Osteocyte (in vitro differentiated cells): ENCODE measurements around the gene SMYD3. TPM values are rescaled to one million over a fixed set of nuclear protein-coding genes. Genes with fewer than 3 reads are reported as not detected.
A peak's percentile ranks its signal among the peaks of the same experiment; 100 is the strongest.

Experiments used
- DNase-seq: peaks from one replicate; pipeline ENCODE4 v3.0.0; 2021; ENCODE audit warnings: mixed read lengths; ENCODE audit not compliant: unreplicated experiment; ENCODE audit errors: extremely low spot score
- H3K27ac Mint-ChIP-seq: one replicate; pipeline ENCODE4 v1.8.0; 2021; ENCODE audit warnings: mild to moderate bottlenecking, mixed read lengths; ENCODE audit not compliant: unreplicated experiment
- H3K27me3 Mint-ChIP-seq: one replicate; pipeline ENCODE4 v1.8.0; 2021; ENCODE audit warnings: mixed read lengths; ENCODE audit not compliant: unreplicated experiment
- H3K36me3 Mint-ChIP-seq: one replicate; pipeline ENCODE4 v1.8.0; 2021; ENCODE audit warnings: mixed read lengths; ENCODE audit not compliant: unreplicated experiment
- H3K4me1 Mint-ChIP-seq: one replicate; pipeline ENCODE4 v1.8.0; 2021; ENCODE audit warnings: mixed read lengths; ENCODE audit not compliant: unreplicated experiment
- H3K4me3 Mint-ChIP-seq: one replicate; pipeline ENCODE4 v1.8.0; 2021; ENCODE audit warnings: mild to moderate bottlenecking, moderate library complexity, mixed read lengths; ENCODE audit not compliant: unreplicated experiment
- H3K9me3 Mint-ChIP-seq: one replicate; pipeline ENCODE4 v1.8.0; 2021; ENCODE audit warnings: mixed read lengths; ENCODE audit not compliant: unreplicated experiment
- total RNA-seq: library from RNA; stranded (reverse); gene quantifications from 2 replicates; pipeline ENCODE4 v1.2.1, GENCODE V29; 2021
- TF ChIP-seq, protein P1 (sequence below): fragments of 200-600 bp; sonication (generic); IDR thresholded peaks from 2 replicates; pipeline ENCODE4 v1.5.0; 2021; ENCODE audit warnings: antibody characterized with exemption, mild to moderate bottlenecking, moderate library complexity

Gene SMYD3
- total RNA-seq, 1 donor from 2014 or later: 22.3 TPM

DNA sequence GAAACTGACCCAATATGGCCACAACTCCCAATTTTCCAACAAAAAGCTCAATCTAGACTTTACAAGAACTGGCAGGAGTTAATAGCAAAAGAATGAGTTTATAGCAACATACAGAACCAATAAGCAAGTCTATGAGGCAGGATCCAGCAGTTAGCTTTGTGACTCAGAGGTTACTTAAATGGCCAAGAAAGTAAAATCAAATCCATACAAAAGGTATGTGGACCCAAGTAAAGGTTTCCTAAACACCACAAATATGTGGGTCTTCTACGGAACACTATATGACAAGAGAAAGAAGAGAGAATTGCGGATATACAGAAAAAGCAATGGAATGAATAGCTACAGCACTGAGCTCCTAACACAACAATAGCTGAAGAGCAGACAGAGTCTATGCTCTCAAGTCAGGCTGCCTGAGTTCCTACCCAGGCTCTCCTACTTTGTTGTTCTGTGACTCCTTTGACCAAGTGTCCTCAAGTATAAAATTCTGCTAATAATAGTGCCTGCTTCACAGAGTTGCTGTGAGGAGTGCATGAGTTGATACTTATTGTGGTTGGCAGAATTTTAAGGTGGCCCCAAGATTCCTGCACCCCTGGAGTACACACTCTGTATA is 204.3 kb downstream of the SMYD3 start:
- Mint-ChIP-seq H3K4me3 (no peak overlapping the region), H3K4me1 (peaks cover 28% of the 10 kb centered on the region), H3K36me3 (peaks cover 2% of the 10 kb centered on the region), H3K27me3 (no peaks in the 10 kb centered on the region), H3K27ac (peak overlapping the region; percentile 27), H3K9me3 (no peaks in the 10 kb centered on the region)
- no peak for DNase-seq
- TF ChIP-seq, protein P1, sequence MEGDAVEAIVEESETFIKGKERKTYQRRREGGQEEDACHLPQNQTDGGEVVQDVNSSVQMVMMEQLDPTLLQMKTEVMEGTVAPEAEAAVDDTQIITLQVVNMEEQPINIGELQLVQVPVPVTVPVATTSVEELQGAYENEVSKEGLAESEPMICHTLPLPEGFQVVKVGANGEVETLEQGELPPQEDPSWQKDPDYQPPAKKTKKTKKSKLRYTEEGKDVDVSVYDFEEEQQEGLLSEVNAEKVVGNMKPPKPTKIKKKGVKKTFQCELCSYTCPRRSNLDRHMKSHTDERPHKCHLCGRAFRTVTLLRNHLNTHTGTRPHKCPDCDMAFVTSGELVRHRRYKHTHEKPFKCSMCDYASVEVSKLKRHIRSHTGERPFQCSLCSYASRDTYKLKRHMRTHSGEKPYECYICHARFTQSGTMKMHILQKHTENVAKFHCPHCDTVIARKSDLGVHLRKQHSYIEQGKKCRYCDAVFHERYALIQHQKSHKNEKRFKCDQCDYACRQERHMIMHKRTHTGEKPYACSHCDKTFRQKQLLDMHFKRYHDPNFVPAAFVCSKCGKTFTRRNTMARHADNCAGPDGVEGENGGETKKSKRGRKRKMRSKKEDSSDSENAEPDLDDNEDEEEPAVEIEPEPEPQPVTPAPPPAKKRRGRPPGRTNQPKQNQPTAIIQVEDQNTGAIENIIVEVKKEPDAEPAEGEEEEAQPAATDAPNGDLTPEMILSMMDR: no peak

DNA sequence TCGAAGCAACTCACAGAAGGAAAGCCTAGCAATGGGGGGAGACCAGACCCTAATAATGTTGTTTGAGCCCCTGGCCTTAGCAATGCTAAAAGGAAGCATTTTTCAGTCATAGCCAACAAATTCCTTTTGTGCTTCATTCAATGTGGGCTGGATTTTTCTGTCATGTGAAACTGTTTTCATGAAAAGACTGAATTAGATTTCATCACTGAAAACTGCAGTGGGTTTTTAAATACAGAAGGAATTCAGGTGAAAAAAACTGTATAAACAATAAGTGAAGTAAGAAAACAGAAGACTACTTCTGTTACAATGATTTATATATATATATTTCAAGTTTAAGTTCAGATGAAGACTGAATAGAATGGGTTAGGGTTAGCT is 204.8 kb downstream of the SMYD3 start:
- Mint-ChIP-seq H3K4me3 (no peak overlapping the region), H3K36me3 (peaks cover 2% of the 10 kb centered on the region), H3K4me1 (peaks cover 28% of the 10 kb centered on the region), H3K9me3 (no peaks in the 10 kb centered on the region), H3K27ac (peak overlapping the region; percentile 27), H3K27me3 (no peaks in the 10 kb centered on the region)
- no peak for DNase-seq
- TF ChIP-seq, protein P1: no peak

DNA sequence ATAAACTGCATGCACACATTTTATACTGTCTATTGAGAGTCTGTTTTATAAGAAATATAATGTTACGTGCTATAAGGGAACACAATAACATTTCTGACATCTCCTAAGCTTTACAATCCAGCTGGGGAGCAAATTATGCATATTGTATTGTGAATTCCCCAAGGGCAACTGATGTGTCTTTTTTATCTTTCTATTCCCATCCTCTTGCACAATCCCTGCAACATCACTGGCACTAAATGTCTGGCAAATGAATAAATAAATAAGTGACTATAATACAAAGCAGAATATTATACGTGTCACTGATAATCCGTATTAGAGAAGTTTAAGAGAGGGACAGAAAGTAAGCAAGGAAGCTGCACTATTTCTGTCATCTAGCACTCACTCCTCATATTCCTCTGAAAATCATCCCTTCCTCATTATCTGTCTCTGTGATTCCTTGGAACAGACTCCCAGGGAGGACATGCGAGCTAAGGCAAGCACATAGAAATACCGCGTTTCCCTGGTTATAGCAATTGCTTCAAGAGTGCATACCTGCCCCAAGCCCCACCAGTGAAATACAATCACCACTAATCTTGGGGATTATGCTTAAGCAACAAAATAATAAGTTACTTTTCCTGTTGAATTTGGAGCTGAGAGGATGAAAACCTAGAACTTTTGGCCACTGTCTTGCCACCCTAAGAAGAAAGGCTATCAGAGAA is 205.4 kb downstream of the SMYD3 start:
- Mint-ChIP-seq H3K4me3 (no peak overlapping the region), H3K27ac (no peak overlapping the region), H3K4me1 (peaks cover 28% of the 10 kb centered on the region), H3K36me3 (peaks cover 2% of the 10 kb centered on the region), H3K9me3 (no peaks in the 10 kb centered on the region), H3K27me3 (no peaks in the 10 kb centered on the region)
- TF ChIP-seq, protein P1: no peak
- no peak for DNase-seq

DNA sequence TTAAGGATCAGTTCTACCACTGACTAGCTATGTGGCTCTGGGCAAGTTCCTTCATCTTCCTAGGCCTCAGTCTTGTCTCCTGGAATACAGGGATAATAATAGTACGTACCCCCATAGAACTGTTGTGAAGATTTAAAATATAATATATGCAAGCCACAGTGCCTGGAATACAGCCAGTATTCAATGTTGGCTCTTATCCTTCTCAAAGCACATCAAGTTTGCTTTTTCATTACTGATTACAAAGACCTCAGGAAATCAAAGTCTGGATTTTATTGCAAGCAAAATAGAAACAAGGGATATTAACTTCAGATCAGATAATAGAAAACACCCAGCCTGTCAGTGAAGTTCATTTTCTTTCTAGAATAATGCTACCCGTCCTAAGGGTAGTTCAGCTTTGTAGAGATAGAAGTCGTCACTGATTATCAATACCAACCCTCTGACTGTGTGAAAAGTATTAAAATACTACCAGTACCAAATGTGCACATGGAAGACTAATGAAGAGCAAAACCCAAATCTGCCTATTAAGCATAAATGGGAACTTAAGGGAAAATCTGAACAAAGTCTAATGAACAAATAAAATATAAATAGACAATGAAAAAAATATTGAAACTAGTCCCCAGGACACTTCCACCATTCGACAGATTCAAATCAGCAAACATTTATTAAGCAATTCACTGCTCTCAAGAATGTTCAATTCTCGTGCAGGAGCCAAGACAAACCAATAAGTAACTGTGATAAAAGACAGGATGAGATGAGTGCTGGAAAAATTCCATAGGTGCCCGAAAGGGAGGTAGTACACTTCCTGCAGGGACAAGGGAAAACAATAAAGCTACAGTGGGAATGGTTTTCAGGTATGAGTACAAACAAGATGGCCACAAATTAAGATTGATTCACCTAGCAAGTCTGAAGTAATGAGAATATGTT is 206.2 kb downstream of the SMYD3 start:
- Mint-ChIP-seq H3K36me3 (peaks cover 2% of the 10 kb centered on the region), H3K4me3 (no peak overlapping the region), H3K4me1 (peaks cover 28% of the 10 kb centered on the region), H3K27ac (no peak overlapping the region), H3K27me3 (no peaks in the 10 kb centered on the region), H3K9me3 (no peaks in the 10 kb centered on the region)
- TF ChIP-seq, protein P1: no peak
- DNase-seq: no peak
